ENCODE results near the gene LRRN2. TPM values are rescaled to one million over a fixed set of nuclear protein-coding genes. Genes with fewer than 3 reads are reported as not detected.

The LRRN2 gene
- total and polyA plus RNA-seq, 9 of the 15 experiments (the other 6 are each of a cell fraction or from before 2014, with no cell fraction given), result 0.05 TPM; not detected in 8

DNA sequence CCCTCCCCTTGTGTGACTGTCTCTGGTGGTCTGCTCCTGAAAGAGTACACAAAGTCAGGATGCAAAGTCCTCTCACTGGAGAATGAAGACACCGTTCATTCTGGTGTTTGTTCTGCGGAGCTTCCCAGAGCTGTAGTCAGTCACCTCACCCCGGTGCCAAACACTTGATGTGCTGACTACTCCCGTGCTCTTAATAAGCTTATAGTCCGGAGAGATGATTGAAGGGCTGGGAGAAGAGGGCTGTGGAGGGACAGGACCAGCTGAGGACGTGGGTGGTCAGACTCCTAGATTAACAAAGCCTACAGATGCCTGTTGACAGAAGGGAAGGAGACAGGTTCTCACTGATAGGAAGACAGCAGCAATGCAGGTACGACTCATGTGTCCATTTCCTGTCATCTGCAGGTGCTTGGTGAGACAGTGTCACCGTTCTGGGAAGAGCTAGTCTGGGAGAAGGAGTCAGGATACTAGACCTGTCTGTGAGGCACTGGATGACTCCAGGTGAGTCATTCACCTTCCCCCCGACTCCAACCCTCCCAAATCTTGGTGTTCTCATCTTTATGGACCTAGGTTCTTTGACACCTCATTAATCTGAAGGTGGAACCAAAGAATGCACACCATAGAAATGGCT, 40.4 kb upstream of the LRRN2 start:
- FAIRE-seq (no peak), DNase-seq (ENCODE audit: extremely low read depth in 1 of 4, low spot score in 3 of 4) (no peak), ATAC-seq (peak; percentile 24)
- Histone ChIP-seq H3K9ac (ENCODE audit: insufficient read depth in 1 of 2, low read depth in 2 of 2, low read length in 2 of 2) (no peak overlapping the region), H3K27me3 (ENCODE audit: control insufficient read depth in 2 of 2, insufficient read depth in 2 of 2, low read length in 2 of 2) (peaks cover 3 to 19% of the 10 kb centered on the region in 2 experiments; a peak in 2 of 5 replicates), H3K4me1 (replicated peaks in 1 of 2; ENCODE audit: control insufficient read depth in 2 of 2, insufficient read depth in 2 of 2, low read length in 2 of 2) (peaks cover 0 to 2% of the 10 kb centered on the region in 2 experiments; a peak in 3 of 5 replicates), H2AFZ (ENCODE audit: low read depth, low read length) (0 out of 2 replicates have a peak overlapping the region, but pooled peaks have one; percentile 10), H3K36me3 (ENCODE audit: control insufficient read depth, insufficient read depth, low read length) (no peaks in the 10 kb centered on the region), H3K4me2 (ENCODE audit: insufficient read depth, low read length) (0 out of 2 replicates have a peak overlapping the region, but pooled peaks have one; percentile 21), H3K9me3 (replicated peaks; ENCODE audit: control insufficient read depth, insufficient read depth, low read depth, low read length) (no peaks in the 10 kb centered on the region), H3K27ac (ENCODE audit: extremely low read depth, low read depth, low read length) (no peak overlapping the region), H3K79me2 (ENCODE audit: control insufficient read depth, insufficient read depth, low read length) (no peaks in the 10 kb centered on the region), H4K20me1 (replicated peaks; ENCODE audit: control insufficient read depth, insufficient read depth, low read length) (no peaks in the 10 kb centered on the region), H3K4me3 (no peak overlapping the region), H3K9me1 (ENCODE audit: control insufficient read depth, insufficient read depth, low read length) (no peaks in the 10 kb centered on the region)
- in situ Hi-C loops (cut with MboI) (no loop called here), intact Hi-C loops (cut with micrococcal nuclease) (no loop called here)
- no TSS peak for BruUV-seq (replicated peaks)
- WGBS (ENCODE audit: insufficient coverage, low coverage, missing lambda C conversion rate), result 14% methylated on average over 9 of the region's 9 CpGs
- CTCF ChIA-PET (ENCODE audit: low intra/inter-chr PET ratio), result no interaction called here
- POLR2A ChIA-PET, result interaction anchor here (0.6 to 1.6 kb wide), 4 partner anchors 11 to 71 kb away, joined by 3 to 6 read pairs (median 4); no protein-coding TSS in a partner anchor
- TF ChIP-seq ZEB2 (IDR thresholded peaks at IDR 0.05), result peak; percentile 49; the same call in 1 of the 2 replicates
- no peak for TF ChIP-seq WHSC1 (IDR thresholded peaks at IDR 0.05; ENCODE audit: low read length)
- TF ChIP-seq, protein P1, sequence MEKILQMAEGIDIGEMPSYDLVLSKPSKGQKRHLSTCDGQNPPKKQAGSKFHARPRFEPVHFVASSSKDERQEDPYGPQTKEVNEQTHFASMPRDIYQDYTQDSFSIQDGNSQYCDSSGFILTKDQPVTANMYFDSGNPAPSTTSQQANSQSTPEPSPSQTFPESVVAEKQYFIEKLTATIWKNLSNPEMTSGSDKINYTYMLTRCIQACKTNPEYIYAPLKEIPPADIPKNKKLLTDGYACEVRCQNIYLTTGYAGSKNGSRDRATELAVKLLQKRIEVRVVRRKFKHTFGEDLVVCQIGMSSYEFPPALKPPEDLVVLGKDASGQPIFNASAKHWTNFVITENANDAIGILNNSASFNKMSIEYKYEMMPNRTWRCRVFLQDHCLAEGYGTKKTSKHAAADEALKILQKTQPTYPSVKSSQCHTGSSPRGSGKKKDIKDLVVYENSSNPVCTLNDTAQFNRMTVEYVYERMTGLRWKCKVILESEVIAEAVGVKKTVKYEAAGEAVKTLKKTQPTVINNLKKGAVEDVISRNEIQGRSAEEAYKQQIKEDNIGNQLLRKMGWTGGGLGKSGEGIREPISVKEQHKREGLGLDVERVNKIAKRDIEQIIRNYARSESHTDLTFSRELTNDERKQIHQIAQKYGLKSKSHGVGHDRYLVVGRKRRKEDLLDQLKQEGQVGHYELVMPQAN (IDR thresholded peaks at IDR 0.05; ENCODE audit: borderline replicate concordance), result no peak
- TF ChIP-seq, protein P2, sequence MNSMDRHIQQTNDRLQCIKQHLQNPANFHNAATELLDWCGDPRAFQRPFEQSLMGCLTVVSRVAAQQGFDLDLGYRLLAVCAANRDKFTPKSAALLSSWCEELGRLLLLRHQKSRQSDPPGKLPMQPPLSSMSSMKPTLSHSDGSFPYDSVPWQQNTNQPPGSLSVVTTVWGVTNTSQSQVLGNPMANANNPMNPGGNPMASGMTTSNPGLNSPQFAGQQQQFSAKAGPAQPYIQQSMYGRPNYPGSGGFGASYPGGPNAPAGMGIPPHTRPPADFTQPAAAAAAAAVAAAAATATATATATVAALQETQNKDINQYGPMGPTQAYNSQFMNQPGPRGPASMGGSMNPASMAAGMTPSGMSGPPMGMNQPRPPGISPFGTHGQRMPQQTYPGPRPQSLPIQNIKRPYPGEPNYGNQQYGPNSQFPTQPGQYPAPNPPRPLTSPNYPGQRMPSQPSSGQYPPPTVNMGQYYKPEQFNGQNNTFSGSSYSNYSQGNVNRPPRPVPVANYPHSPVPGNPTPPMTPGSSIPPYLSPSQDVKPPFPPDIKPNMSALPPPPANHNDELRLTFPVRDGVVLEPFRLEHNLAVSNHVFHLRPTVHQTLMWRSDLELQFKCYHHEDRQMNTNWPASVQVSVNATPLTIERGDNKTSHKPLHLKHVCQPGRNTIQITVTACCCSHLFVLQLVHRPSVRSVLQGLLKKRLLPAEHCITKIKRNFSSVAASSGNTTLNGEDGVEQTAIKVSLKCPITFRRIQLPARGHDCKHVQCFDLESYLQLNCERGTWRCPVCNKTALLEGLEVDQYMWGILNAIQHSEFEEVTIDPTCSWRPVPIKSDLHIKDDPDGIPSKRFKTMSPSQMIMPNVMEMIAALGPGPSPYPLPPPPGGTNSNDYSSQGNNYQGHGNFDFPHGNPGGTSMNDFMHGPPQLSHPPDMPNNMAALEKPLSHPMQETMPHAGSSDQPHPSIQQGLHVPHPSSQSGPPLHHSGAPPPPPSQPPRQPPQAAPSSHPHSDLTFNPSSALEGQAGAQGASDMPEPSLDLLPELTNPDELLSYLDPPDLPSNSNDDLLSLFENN (IDR thresholded peaks at IDR 0.05; ENCODE audit: low read depth in 2 of 2, low read length in 2 of 2), result no peak
- TF ChIP-seq ETV6 (IDR thresholded peaks at IDR 0.05; ENCODE audit: borderline replicate concordance in 1 of 2, low read depth in 2 of 2, low read length in 1 of 2), result no peak
- TF ChIP-seq ETV6 (CRISPR knock-in tag; IDR thresholded peaks at IDR 0.05; ENCODE audit: borderline replicate concordance), result no peak
- TF ChIP-seq ZBTB8A (IDR thresholded peaks at IDR 0.05; ENCODE audit: partially characterized antibody), result no peak
- TF ChIP-seq EP300 (IDR thresholded peaks at IDR 0.05; ENCODE audit: low read length), result no peak
- TF ChIP-seq, protein P3, sequence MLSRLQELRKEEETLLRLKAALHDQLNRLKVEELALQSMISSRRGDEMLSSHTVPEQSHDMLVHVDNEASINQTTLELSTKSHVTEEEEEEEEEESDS (CRISPR knock-in tag; IDR thresholded peaks at IDR 0.05), result no peak
- TF ChIP-seq, protein P4, sequence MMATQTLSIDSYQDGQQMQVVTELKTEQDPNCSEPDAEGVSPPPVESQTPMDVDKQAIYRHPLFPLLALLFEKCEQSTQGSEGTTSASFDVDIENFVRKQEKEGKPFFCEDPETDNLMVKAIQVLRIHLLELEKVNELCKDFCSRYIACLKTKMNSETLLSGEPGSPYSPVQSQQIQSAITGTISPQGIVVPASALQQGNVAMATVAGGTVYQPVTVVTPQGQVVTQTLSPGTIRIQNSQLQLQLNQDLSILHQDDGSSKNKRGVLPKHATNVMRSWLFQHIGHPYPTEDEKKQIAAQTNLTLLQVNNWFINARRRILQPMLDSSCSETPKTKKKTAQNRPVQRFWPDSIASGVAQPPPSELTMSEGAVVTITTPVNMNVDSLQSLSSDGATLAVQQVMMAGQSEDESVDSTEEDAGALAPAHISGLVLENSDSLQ (IDR thresholded peaks at IDR 0.05), result 0 out of 2 replicates have a peak, but pooled peaks have one; percentile 32
- no peak for TF ChIP-seq HCFC1 (IDR thresholded peaks at IDR 0.05; ENCODE audit: low read depth, low read length)
- TF ChIP-seq CBFA2T3 (IDR thresholded peaks at IDR 0.05), result 0 out of 2 replicates have a peak, but pooled peaks have one; percentile 37
- TF ChIP-seq ZNF41 (CRISPR knock-in tag; conservative IDR thresholded peaks at IDR 0.05), result no peak
- TF ChIP-seq POLR3G (IDR thresholded peaks at IDR 0.05; ENCODE audit: extremely low read depth, insufficient read length, insufficient replicate concordance), result no peak
- peak; percentile 11 for TF ChIP-seq MEIS2 (IDR thresholded peaks at IDR 0.05; ENCODE audit: partially characterized antibody)

Measured in K562 (cell line).